Measurements from ENCODE around the gene EOMES. TPM values are rescaled to one million over a fixed set of nuclear protein-coding genes. Genes with fewer than 3 reads are reported as not detected.

Gene EOMES
- total RNA-seq, 1 donor from 2014 or later = not detected

DNA sequence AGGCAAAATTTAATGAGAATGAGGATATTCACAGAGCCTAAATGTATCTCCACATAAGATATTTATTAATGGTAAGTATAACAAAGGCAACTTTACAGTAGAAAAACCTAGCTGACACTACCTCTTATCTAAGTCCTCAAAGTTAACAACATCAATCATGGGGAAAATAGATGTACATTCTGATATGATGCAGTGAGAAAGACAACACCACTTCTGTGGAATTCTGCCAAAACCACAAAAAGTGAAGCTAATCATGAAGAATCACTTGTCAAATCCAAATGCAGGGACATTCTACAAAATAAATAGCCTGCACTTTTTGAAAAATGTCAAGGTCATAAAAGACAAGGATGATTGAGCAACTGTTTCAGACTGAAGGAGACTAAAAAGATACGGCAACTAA is 27.5 kb upstream of the EOMES start:
- Mint-ChIP-seq H3K27ac (no peak overlapping the region), H3K4me3 (no peak overlapping the region), H3K4me1 (ENCODE audit: unreplicated experiment) (no peaks in the 10 kb centered on the region), H3K36me3 (no peaks in the 10 kb centered on the region), H3K27me3 (peaks cover 48% of the 10 kb centered on the region), H3K9me3 (no peaks in the 10 kb centered on the region)
- no peak for DNase-seq (ENCODE audit: extremely low spot score, unreplicated experiment)
- TF ChIP-seq, protein P1, sequence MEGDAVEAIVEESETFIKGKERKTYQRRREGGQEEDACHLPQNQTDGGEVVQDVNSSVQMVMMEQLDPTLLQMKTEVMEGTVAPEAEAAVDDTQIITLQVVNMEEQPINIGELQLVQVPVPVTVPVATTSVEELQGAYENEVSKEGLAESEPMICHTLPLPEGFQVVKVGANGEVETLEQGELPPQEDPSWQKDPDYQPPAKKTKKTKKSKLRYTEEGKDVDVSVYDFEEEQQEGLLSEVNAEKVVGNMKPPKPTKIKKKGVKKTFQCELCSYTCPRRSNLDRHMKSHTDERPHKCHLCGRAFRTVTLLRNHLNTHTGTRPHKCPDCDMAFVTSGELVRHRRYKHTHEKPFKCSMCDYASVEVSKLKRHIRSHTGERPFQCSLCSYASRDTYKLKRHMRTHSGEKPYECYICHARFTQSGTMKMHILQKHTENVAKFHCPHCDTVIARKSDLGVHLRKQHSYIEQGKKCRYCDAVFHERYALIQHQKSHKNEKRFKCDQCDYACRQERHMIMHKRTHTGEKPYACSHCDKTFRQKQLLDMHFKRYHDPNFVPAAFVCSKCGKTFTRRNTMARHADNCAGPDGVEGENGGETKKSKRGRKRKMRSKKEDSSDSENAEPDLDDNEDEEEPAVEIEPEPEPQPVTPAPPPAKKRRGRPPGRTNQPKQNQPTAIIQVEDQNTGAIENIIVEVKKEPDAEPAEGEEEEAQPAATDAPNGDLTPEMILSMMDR (conservative IDR thresholded peaks at IDR 0.05) = no peak

DNA sequence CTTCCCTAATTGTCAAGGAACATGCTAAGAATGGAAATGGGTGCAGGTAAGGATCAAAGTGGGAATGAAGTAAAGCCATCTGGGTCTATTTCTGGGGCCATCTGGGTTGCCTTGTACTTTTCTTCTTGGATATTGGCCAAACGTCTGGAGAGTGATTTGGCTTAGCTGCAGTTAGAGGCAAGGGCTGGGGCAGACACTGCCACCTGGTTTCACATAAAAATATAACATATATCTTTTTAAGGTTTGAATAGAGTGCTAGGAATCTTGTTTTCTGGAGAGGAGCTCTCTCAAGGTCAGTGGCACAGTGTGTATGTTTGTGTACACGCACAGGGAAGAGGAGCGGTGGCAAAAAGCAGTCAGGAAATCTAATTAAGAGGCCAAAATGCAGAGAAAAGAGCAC is 24.7 kb upstream of the EOMES start:
- TF ChIP-seq, protein P1 (conservative IDR thresholded peaks at IDR 0.05) = no peak
- Mint-ChIP-seq H3K27ac (no peak overlapping the region), H3K4me1 (ENCODE audit: unreplicated experiment) (no peaks in the 10 kb centered on the region), H3K27me3 (peaks cover 42% of the 10 kb centered on the region), H3K36me3 (no peaks in the 10 kb centered on the region), H3K9me3 (peaks cover 4% of the 10 kb centered on the region), H3K4me3 (no peak overlapping the region)
- DNase-seq (ENCODE audit: extremely low spot score, unreplicated experiment) = no peak

DNA sequence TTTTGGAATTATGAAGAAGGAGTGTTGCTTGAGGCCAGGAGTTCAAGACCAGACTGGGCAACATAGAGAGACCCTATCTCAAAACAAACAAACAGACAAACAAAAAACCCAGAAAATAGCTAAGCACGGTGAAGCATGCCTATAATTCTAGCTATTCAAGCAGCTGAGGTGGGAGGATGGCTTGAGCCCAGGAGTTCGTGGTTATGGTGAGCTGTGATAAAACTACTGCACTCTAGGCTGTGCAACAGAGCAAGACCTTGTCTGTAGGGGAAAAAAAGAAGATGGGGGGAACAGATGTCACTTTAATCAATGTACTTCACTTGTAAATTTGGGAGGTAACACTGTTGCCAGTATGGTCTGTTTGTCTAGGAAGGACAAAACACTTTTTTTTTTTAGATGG is 18.7 kb upstream of the EOMES start:
- TF ChIP-seq, protein P1 (conservative IDR thresholded peaks at IDR 0.05) = no peak
- Mint-ChIP-seq H3K36me3 (no peaks in the 10 kb centered on the region), H3K4me3 (no peak overlapping the region), H3K27ac (no peak overlapping the region), H3K4me1 (ENCODE audit: unreplicated experiment) (no peaks in the 10 kb centered on the region), H3K9me3 (peaks cover 4% of the 10 kb centered on the region), H3K27me3 (peaks cover 33% of the 10 kb centered on the region)
- no peak for DNase-seq (ENCODE audit: extremely low spot score, unreplicated experiment)

DNA sequence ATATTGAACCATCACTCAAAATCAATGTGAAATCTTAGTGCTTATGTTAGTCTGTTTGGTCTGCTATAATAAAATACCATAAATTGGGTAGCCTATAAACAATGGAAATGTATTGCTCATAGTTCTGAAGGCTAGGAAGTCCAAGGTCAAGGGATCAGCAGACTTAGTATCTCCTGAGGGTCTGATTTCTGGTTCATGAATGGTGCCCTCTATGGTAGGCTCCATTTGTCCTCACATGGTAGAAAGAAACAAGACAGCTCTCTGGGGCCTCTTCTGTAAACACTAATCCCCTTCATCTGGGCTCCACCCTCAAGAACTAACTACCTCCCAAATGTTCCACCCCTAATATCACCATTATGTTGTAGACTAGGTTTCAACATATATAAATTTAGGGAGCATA is 15.0 kb upstream of the EOMES start:
- Mint-ChIP-seq H3K4me3 (no peak overlapping the region), H3K4me1 (ENCODE audit: unreplicated experiment) (no peaks in the 10 kb centered on the region), H3K27ac (no peak overlapping the region), H3K27me3 (peaks cover 60% of the 10 kb centered on the region), H3K36me3 (no peaks in the 10 kb centered on the region), H3K9me3 (no peaks in the 10 kb centered on the region)
- TF ChIP-seq, protein P1 (conservative IDR thresholded peaks at IDR 0.05) = no peak
- DNase-seq (ENCODE audit: extremely low spot score, unreplicated experiment) = no peak

DNA sequence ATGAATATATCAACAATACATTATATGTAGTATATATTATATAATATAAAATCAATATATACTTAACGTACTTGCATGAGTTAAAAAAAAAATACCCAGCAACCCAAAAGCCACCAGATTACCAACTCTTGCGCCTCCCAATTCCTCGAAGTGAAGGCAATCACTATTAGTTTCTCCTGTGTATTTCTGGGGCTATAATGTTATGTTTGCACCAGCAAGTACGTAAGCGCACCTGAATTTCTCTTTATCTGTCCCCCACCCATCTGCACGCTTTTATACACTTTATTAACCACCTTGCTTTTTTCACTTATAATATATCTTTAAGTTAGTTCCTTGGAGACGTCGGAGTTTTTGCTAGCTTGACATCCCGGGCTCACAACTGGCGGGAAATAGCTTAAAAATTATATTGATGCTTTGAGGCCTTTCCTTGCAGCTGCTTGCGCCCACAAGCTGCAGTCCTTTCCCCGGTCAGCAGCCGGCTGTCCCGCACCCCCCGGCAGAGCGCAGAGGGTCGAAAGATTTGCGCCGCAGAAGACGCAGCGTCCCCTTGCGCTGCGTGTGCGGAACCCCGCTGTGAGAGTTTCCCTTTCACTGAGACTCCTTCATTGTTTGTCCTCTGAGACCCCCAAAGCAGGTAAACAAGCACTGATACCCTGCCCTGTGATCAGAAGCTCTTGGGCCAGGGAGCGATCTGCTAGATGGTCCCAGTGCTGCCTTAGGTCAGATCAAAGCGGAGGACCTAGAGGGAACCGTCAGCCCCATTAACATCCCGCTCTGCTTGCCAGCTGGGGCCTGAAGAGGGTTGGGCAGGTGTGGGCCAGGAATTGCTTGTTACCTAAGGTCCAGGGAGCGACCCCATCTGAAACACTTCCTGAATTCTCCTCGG is 8.9 kb upstream of the EOMES start:
- Mint-ChIP-seq H3K27ac (no peak overlapping the region), H3K36me3 (no peaks in the 10 kb centered on the region), H3K4me1 (ENCODE audit: unreplicated experiment) (peaks cover 3% of the 10 kb centered on the region), H3K27me3 (peaks cover 97% of the 10 kb centered on the region), H3K9me3 (no peaks in the 10 kb centered on the region), H3K4me3 (peak overlapping the region; percentile 73)
- TF ChIP-seq, protein P1 (conservative IDR thresholded peaks at IDR 0.05) = no peak
- no peak for DNase-seq (ENCODE audit: extremely low spot score, unreplicated experiment)

Data from type B pancreatic cell (in vitro differentiated cells).